GM21825 (cell line): Measurements from ENCODE around the gene GLI3.
"Not testable (repeated sequence)": the region's sequence is repeated elsewhere in the genome, so short reads cannot be mapped to it uniquely, and the experiment has no call there.

Experiments used
- ATAC-seq: cut with Tn5 transposase; IDR thresholded peaks from one replicate; pipeline ENCODE4 v1.9.1; 2021; ENCODE audit warnings: mild to moderate bottlenecking, moderate library complexity; ENCODE audit not compliant: unreplicated experiment

The GLI3 gene

GRCh38 chr7:42213093-42213492 lies 23.9 kb downstream of the GLI3 start:
- no peak for ATAC-seq

- no peak for ATAC-seq
Measured at GRCh38 chr7:42212541-42213090, 24.4 kb downstream of the GLI3 start.

DNA sequence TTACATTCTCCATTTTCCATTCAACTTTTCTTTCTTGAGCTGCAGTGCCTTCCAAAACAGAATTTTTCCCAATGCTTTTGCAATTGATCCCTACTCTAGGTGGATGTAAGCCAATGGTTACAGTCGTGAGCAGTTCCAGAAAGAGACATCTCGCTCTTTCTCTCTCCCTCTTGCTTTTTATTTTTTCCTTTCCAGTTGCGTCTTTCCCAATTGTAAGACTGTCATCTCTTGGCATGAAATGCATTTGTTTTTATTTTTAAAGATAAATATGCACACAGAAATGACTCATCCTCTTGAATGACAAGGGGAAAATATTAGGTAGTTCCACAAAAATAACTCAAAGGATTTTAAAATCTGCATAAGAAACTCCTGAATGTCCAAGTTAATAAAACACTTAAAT lies 25.1 kb downstream of the GLI3 start:
- ATAC-seq, result no peak

- no peak for ATAC-seq
Measured at GRCh38 chr7:42210779-42211178, 26.2 kb downstream of the GLI3 start.

DNA sequence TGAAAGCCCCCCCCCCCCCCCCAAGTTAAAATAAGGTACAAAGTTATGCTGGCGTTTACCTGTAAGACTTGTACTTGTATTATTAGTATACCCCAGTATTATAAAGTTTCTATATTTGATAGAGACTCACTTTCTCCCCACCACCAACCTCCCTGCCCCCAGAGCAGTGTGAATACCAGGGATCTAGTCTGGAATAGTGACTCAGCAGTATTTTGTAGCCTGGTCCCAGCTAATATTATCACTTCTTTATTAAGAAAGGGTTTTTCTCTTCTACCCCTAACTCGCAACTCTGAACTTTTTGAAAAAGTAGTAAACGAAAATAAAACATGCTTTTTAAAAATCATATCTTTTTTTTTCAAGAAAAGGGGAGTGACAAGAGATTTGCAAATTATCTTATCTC lies 26.7 kb downstream of the GLI3 start:
- ATAC-seq, result no peak

- not testable (repeated sequence) for ATAC-seq
Measured at GRCh38 chr7:42209085-42209484, 27.9 kb downstream of the GLI3 start.

DNA sequence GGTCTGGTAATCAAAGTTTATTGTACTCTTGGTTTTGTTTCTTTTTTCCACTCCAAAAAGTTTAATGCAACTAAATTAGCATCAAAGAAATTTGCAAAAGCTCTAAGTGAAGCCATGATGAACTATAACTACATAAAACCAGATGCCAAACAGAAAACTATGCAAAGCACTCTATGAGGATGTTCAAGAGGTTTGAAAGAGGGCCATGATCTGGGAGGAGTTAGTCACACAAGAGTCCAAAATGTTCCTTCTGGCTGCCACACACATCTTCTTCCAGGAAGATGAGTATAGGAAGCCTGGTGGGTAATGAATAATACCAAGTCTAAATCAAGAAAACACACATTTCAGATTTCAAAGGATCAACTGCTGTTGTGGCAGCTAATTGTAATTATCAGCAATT lies 28.4 kb downstream of the GLI3 start:
- no peak for ATAC-seq

GRCh38 chr7:42207420-42207819 lies 29.6 kb downstream of the GLI3 start:
- ATAC-seq, result no peak

DNA sequence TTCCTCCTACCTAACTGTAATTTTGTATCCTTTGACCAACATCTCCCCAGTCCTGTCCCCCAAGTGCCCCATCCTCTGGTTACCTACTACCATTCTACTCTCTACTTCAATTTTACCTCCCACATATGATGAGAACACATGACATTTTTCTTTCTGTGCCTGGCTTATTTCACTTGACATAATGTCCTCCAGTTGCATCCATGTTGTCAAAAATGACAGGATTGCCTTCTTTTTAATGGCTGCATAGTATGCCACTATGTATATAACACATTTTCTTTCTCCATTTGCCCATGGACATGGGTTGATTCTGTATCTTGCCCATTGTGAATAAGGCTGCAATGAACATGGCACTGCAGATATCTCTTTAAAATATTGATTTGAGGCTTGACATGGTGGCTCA lies 33.7 kb downstream of the GLI3 start:
- ATAC-seq, result no peak

- no peak for ATAC-seq
Measured at GRCh38 chr7:42202601-42203000, 34.4 kb downstream of the GLI3 start.

GRCh38 chr7:42198974-42199668 lies 37.9 kb downstream of the GLI3 start:
- no peak for ATAC-seq

GRCh38 chr7:42198296-42198695 lies 38.7 kb downstream of the GLI3 start:
- no peak for ATAC-seq

DNA sequence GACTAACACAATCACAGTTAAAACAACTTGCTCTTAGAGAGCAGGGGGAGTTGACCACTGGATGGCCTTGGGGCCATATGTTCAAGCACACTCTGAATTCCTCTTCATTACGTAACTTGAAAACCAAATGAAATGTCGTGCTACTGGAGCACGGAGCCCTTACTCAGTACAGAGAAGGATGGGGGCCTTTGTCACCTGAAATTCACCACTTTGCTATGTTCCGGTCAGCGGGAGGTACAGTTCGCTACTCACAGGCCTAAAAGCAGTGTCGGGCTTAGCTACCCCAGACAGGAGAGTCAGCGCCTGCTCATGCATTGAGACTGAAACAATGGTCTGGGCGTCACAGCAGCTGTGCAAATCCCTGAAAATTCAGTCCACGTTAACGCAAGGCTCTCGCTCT lies 39.6 kb downstream of the GLI3 start:
- ATAC-seq, result no peak

DNA sequence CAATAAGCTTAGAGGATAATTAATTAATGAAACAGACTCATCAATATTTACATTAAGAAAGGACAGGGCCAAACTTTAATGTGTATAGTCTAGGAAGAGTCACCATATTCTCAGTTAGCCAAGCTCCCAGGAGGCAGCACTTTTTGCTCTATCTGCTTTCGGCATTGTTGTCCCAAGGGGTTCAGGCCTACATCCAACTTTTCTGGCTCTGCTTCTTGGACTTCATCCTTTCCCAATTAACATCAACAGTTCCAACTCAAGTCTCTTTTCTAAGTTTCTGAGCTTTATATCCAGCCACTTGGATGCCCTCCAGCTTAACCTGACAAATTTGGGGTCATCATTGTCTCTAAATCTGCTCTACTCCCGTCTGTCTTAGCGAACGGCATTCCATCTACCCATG lies 42.8 kb downstream of the GLI3 start:
- no peak for ATAC-seq

GRCh38 chr7:42193471-42194129 lies 43.4 kb downstream of the GLI3 start:
- no peak for ATAC-seq

DNA sequence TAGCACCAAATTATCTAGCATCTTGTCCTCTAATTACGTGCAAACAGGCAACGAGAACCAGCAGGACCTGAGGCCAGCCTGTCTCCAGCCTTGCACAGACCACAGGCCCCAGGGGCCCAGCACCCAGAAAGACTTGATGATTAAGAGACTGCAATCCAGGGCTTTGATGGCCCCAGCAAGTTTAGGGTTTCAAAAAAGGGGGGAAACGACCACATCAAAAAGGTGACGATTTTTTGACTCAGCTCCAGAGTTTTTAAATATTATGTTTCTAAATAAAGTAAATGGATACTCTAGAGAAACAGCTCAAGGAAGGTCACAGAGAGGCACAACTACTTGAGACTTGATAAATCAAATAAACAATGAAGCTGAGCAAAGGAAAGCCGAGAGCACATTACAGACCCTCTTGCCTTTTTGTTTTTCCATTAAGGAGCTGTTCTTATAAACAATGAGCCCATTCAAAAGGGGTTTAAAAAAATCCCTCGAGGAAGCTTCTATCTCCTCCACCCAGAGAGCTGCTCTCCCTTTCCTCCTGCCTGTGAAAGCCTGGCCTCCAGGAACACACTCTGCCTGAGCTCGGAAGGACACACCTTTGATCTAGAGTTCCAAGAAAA lies 44.1 kb downstream of the GLI3 start:
- no peak for ATAC-seq

DNA sequence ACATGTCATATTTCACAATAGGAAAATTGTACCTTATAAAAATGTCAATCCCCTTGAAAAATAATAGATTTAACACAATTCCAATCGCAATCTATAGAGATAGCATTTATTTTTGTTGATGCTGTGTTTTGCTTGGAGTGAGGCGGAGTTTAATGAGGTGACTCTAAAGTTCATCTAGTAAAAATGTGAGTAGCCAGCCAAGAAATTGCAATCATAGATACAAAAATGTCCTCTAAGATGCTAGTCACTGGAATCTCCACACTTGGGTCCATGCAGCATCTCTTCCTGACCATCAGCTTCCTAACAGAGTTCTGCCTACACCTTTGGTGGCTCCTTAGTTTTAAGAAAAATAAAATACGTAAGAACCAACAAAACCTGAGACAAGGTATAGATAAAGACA lies 44.9 kb downstream of the GLI3 start:
- ATAC-seq, result no peak

DNA sequence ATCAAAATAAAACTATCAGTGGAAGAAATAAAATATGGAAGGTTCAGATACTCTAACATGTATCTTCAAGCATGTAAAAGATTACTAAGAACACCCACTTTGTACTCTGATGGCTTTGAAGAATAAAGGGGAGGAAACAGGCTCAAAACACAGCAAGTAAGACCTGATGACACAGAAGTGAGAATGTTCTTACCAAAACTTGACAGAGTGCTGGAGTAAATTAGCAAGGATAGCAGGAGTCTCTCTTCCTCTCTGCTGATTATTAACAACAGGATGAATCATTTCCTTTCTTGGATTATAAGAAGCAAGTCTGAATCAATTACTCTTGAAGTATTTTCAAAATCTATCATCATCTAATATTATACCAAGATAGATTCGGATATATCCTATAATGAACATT lies 47.5 kb downstream of the GLI3 start:
- ATAC-seq, result no peak

DNA sequence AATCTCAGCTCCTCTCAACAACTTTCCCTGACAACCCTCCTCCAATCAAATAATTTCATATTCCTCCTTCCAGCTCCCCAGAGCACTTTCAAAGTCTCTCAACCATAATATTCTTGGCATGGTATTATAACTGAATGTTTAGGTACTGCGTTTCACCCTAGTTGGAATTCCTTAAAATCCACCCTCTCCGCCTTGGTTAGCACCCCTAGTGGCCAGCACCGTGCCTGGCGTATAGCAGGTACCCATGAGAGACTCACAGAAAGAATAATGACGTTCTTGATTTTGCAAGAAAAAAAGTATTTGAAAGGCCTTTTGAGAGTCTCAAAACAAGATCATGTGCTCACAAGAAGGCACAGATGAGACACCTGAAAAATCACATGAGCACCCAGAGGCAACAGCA lies 50.9 kb downstream of the GLI3 start:
- no peak for ATAC-seq

GRCh38 chr7:42185726-42186125 lies 51.3 kb downstream of the GLI3 start:
- no peak for ATAC-seq

DNA sequence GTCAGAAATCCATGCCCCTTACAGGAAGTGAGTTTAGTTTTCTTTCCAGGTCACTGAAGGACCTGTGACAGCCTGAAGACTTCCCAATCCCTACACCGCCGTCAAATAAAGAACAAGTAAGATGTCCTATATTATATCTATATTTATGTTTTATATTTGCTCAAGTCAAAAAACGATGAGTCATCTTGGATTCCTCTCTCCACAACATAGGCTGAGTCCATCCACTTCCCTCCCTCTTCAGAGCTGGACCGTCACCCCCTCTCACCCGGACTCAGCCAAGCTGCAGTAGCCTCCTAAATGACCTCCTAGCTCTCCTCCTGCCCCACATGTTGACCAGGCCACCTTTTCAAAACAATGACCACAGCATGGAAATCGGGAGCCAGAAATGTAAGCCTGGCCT lies 53.5 kb downstream of the GLI3 start:
- ATAC-seq, result no peak

GRCh38 chr7:42181566-42181965 lies 55.4 kb downstream of the GLI3 start:
- no peak for ATAC-seq
